Left hindlimb (tissue), 1 donor: ENCODE results near the gene ZNF718.
"Not testable (repeated sequence)": the region's sequence is repeated elsewhere in the genome, so short reads cannot be mapped to it uniquely, and the experiment has no call there.

Experiments
- DNase-seq: peaks from one replicate; pipeline ENCODE4 v3.0.0-alpha.2; 2018

ZNF718 gene

DNA sequence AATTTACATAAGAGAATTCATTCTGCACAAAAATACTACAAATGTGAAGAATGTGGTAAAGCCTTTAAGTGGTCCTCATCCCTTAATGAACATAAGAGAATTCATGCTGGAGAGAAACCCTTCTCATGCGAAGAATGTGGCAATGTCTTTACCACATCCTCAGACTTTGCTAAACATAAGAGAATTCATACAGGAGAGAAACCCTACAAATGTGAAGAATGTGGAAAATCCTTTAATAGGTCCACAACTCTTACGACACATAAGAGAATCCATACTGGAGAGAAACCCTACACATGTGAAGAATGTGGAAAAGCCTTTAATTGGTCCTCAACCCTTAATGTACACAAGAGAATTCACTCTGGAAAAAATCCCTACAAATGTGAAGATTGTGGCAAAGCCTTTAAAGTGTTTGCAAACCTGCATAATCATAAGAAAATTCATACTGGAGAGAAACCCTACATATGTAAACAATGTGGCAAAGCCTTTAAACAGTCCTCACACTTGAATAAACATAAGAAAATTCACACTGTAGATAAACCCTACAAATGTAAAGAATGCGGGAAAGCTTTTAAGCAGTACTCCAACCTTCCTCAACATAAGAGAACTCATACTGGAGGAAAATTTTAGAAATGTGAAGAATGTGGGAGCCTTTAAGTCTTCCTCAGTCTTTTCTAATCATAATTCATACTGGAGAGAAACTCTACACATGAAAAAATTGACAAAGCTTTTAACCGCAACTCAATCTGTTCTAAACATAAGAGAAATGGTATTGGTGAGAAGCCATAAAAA, 37.4 kb downstream of the ZNF718 start:
- no peak for DNase-seq

GRCh38 chr4:169640-170039, 45.3 kb downstream of the ZNF718 start:
- not testable (repeated sequence) for DNase-seq

GRCh38 chr4:171318-171717, 47.0 kb downstream of the ZNF718 start:
- not testable (repeated sequence) for DNase-seq

GRCh38 chr4:173666-174314, 49.5 kb downstream of the ZNF718 start:
- no peak for DNase-seq

DNA sequence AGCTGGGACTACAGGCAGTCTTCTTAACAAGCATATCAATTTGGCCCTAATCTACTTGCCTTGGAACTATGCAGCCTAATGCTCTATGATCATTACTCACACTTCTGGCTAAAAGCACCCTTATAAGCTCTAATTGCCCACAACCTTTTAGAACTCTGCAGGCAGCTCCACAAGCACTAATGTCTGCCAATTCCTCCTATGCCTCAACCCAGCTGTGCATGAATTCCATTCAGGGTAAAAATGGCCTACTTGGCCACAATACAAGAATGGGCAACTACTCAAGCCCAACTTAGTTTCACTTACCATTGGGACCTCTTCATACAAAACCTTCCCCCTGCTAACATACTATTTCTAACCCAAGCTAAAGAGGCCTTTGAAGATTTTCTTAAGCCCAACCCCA, 51.7 kb downstream of the ZNF718 start:
- DNase-seq = no peak

DNA sequence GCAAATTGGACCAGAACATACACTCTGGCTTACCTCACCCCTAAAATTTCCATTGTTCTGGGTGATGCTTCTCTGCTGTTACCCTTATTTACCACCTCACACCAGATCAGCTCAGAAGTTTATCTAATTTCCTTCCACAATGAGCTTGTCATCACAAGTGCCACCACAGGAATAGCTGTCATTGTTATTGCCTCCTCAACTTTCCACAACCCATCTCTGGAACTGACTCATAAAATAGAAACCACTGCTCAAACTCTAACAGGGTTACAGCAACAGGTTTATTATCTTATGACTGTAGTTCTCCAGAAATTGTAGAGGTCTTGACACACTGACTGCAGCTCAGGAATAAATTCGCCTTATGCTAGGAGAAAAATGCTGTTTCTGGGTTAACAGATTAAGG, 52.7 kb downstream of the ZNF718 start:
- no peak for DNase-seq

GRCh38 chr4:182225-182624, 57.9 kb downstream of the ZNF718 start:
- not testable (repeated sequence) for DNase-seq

GRCh38 chr4:188091-188490, 63.8 kb downstream of the ZNF718 start:
- DNase-seq = no peak

- DNase-seq = not testable (repeated sequence)
These were observed 70.9 kb downstream of the ZNF718 start for GRCh38 chr4:195159-195558.

- no peak for DNase-seq
These were observed 76.6 kb downstream of the ZNF718 start for GRCh38 chr4:200936-201335.

DNA sequence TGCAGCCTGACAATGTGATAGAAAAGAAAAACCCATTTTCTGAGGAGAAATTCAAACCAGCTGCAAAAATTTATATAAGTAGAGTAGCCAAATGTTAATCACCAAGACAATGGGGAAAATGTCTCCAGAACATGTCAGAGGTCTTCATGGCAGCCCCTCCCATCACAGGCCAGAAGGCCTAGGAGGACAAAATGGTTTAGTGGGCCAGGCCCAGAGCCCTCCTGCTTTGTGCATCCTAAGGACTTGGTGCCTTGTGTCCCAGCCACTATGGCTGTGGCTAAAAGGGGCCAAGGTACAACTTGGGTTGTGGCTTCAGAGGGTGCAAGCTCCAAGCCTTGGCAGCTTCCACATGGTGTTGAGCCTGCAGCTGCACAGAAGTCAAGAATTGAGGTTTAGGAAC, 78.5 kb downstream of the ZNF718 start:
- DNase-seq = not testable (repeated sequence)

DNA sequence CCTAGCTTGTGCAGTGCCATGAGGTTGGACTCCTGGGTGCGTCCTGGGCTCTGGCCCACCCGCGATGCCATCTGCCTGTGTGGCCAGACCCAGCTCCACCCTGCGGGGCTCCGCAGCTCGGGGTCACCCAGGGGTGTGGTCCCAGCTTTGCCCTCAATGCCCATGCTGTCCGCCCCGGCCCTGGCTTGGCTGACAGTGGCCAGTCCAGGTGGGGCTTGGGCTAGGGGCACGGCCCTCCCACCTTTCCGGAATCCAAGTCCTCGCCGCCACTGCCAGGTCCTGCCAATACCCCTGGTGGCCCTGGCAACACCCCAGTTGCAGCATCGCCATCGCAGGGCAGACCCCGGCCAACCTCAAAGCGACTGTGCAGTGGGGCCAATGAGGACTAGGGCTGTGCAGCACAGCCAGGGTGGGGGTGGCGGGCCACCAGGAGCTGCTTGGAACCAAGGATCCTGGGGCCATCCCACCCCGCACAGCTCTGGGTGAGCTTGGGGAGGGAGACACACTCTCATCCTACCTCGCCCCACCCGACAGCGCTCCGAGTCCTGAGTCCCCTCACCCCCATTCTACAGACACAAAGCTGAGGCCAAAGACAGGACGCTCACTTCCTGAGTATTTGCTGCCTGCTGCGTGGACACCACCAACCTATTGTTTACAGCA, 80.9 kb downstream of the ZNF718 start:
- no peak for DNase-seq

GRCh38 chr4:206054-206453, 81.8 kb downstream of the ZNF718 start:
- DNase-seq = no peak

GRCh38 chr4:208416-209096, 84.3 kb downstream of the ZNF718 start:
- DNase-seq = not testable (repeated sequence)

DNA sequence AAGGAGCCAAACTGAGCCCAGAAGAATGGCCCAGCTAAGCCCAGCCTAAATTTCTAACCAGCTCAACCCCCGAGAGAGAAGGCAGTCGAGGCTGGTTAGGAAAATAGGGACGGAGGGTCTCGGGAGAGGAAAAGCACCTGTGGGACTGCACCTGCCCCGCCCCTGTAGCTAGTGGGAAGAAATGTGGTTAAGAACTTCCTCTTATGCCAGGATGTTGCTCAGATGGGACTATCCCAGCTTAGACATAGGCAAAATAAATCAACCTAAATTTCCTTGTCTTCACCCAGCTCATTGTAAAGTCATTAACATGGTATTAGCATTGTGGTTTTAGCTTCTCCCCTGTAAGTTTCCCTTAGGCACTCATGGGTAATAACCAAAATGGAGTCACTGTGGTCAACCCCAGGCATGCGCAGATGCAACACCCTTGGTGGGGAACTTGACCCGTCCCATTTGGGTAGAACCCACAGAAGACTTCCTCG, 86.8 kb downstream of the ZNF718 start:
- DNase-seq = no peak

GRCh38 chr4:212438-213188, 88.3 kb downstream of the ZNF718 start:
- DNase-seq = peak; percentile 85

- DNase-seq = not testable (repeated sequence)
These were observed 88.9 kb downstream of the ZNF718 start for GRCh38 chr4:213189-213535.
